ENCODE measurements around the gene YDJC.

The YDJC gene

GRCh38 chr22:21659864-21660525, 30.2 kb upstream of the YDJC start:
- no peak for DNase-seq (ENCODE audit: low spot score)
- TF ChIP-seq CTCF (IDR thresholded peaks at IDR 0.05; ENCODE audit: extremely low read depth, missing control alignments), result no peak

- no peak for TF ChIP-seq CTCF (IDR thresholded peaks at IDR 0.05; ENCODE audit: extremely low read depth, missing control alignments)
- DNase-seq (ENCODE audit: low spot score), result peak; percentile 97
Observed at GRCh38 chr22:21657360-21658032, 27.7 kb upstream of the YDJC start.

- no peak for TF ChIP-seq CTCF (IDR thresholded peaks at IDR 0.05; ENCODE audit: extremely low read depth, missing control alignments)
- no peak for DNase-seq (ENCODE audit: low spot score)
Observed at GRCh38 chr22:21657020-21657359, 27.2 kb upstream of the YDJC start.

GRCh38 chr22:21652547-21653545, 23.0 kb upstream of the YDJC start:
- TF ChIP-seq CTCF (IDR thresholded peaks at IDR 0.05; ENCODE audit: extremely low read depth, missing control alignments), result no peak
- DNase-seq (ENCODE audit: low spot score), result no peak

- DNase-seq (ENCODE audit: low spot score), result peak; percentile 94
- TF ChIP-seq CTCF (IDR thresholded peaks at IDR 0.05; ENCODE audit: extremely low read depth, missing control alignments), result no peak
Observed at GRCh38 chr22:21652010-21652546, 22.3 kb upstream of the YDJC start.

GRCh38 chr22:21651521-21652009, 21.7 kb upstream of the YDJC start:
- no peak for TF ChIP-seq CTCF (IDR thresholded peaks at IDR 0.05; ENCODE audit: extremely low read depth, missing control alignments)
- no peak for DNase-seq (ENCODE audit: low spot score)

All from GM20000 (cell line).